Naive B cell (primary cell): ENCODE results near the gene IRF2BP1. TPM values are rescaled to one million over a fixed set of nuclear protein-coding genes. Genes with fewer than 3 reads are reported as not detected.
A peak's percentile ranks its signal among the peaks of the same experiment; 100 is the strongest.
"Not testable (repeated sequence)": the region's sequence is repeated elsewhere in the genome, so short reads cannot be mapped to it uniquely, and the experiment has no call there.

Experiments
- ATAC-seq, 2 donors: fragments of 150-1000 bp; cut with Tn5 transposase; 2 replicates each; pipeline ENCODE4 v1.10.0; 2021; ENCODE audit warnings: low read depth in 2 of 2, mild to moderate bottlenecking in 2 of 2, moderate library complexity in 2 of 2
- DNase-seq: peaks from one replicate; pipeline ENCODE4 v3.0.0; 2022
- H3K27ac Mint-ChIP-seq, 6 donors: one replicate each; pipeline ENCODE4 v1.8.0; 2020 to 2022; ENCODE audit warnings: mild to moderate bottlenecking in 6 of 6, mixed read lengths in 6 of 6, moderate library complexity in 5 of 6, inconsistent platforms in 2 of 6
- H3K27me3 Mint-ChIP-seq, 3 donors: one replicate each; pipeline ENCODE4 v1.8.0; 2021 to 2022; ENCODE audit warnings: mixed read lengths in 3 of 3, mild to moderate bottlenecking in 1 of 3
- H3K36me3 Mint-ChIP-seq, 2 donors: one replicate each; pipeline ENCODE4 v1.8.0; 2020 to 2022; ENCODE audit warnings: mixed read lengths in 2 of 2, inconsistent platforms in 1 of 2, mild to moderate bottlenecking in 1 of 2
- H3K4me1 Mint-ChIP-seq, 3 donors: one replicate each; pipeline ENCODE4 v1.8.0; 2020 to 2022; ENCODE audit warnings: mixed read lengths in 3 of 3, inconsistent platforms in 1 of 3, mild to moderate bottlenecking in 1 of 3, moderate library complexity in 1 of 3
- H3K4me3 Mint-ChIP-seq, 8 donors: one replicate each; pipeline ENCODE4 v1.8.0; 2020 to 2022; ENCODE audit warnings: mild to moderate bottlenecking in 8 of 8, mixed read lengths in 8 of 8, moderate library complexity in 8 of 8, inconsistent platforms in 2 of 8
- H3K9me3 Mint-ChIP-seq, 7 donors: one replicate each; pipeline ENCODE4 v1.8.0; 2020 to 2022; ENCODE audit warnings: mixed read lengths in 7 of 7, mild to moderate bottlenecking in 5 of 7, inconsistent platforms in 2 of 7, moderate library complexity in 1 of 7
- polyA plus RNA-seq, 6 donors: library from polyadenylated mRNA; unstranded; fragments of 300-500 nt; fragmentation: Illumina TruSeq; gene quantifications; one replicate each; pipeline ENCODE4 v1.2.3, GENCODE V29; 2021; ENCODE audit warnings: low read depth in 6 of 6

Gene IRF2BP1
- polyA plus RNA-seq, 6 donors from 2014 or later = 3.1 to 10.1 (median 5.9) TPM

DNA sequence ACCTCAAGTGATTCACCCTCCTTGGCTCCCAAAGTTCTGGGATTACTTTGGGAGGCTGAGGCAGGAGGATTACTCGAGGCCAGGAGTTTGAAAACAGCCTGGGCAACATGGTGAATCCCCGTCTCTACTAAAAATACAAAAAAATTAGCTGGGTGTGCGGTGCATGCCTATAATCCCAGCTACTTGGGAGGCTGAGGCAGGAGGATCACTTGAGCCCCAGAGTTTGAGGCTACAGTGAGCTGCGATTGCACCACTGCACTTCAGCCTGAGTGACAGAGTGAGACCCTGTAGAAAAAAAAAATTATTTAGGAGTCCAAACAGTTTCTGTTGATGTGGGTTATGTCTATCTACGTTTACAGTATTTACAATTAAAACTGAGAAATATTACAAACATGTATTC, 15.1 kb downstream of the IRF2BP1 start:
- no peaks in the 10 kb centered on the region for H3K9me3 Mint-ChIP-seq
- H3K27ac Mint-ChIP-seq = no peak overlapping the region
- H3K36me3 Mint-ChIP-seq = no peaks in the 10 kb centered on the region
- no peaks in the 10 kb centered on the region for H3K4me1 Mint-ChIP-seq
- peaks cover 14 to 34% (median 30%) of the 10 kb centered on the region in 3 donors for H3K27me3 Mint-ChIP-seq
- no peak overlapping the region for H3K4me3 Mint-ChIP-seq
- DNase-seq (no peak), ATAC-seq (no peak)

DNA sequence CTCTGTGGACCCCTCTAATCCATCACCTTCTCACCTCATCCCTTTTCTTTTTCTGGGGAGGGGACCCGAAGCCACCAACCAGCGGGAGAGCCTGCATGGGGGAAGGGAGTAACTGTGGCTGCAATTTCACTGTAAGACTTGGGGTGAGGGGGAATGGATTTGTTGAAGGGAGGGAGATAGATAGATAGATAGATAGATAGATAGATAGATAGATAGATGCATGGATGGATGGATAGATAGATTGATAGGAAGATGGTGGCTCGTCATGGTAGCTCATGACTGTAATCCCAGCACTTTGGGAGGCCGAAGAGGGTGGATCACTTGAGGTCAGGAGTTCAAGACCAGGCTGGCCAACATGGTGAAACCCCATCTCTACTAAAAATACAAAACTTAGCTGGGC, 18.7 kb downstream of the IRF2BP1 start:
- not testable (repeated sequence) for H3K9me3 Mint-ChIP-seq, H3K27ac Mint-ChIP-seq, ATAC-seq, H3K4me3 Mint-ChIP-seq, DNase-seq, H3K36me3 Mint-ChIP-seq
- Mint-ChIP-seq H3K4me1 (peaks cover 21 to 22% (median 21%) of the 10 kb centered on the region in 3 donors), H3K27me3 (peaks cover 3 to 34% (median 30%) of the 10 kb centered on the region in 3 donors)

- DNase-seq (no peak), ATAC-seq (no peak)
- Mint-ChIP-seq H3K4me3 (no peak overlapping the region), H3K4me1 (peaks cover 27% of the 10 kb centered on the region in 3 donors), H3K36me3 (no peaks in the 10 kb centered on the region), H3K27ac (no peak overlapping the region), H3K27me3 (peaks cover 3 to 29% (median 26%) of the 10 kb centered on the region in 3 donors), H3K9me3 (no peaks in the 10 kb centered on the region)
These were observed 19.4 kb downstream of the IRF2BP1 start for GRCh38 chr19:45866400-45867176.

DNA sequence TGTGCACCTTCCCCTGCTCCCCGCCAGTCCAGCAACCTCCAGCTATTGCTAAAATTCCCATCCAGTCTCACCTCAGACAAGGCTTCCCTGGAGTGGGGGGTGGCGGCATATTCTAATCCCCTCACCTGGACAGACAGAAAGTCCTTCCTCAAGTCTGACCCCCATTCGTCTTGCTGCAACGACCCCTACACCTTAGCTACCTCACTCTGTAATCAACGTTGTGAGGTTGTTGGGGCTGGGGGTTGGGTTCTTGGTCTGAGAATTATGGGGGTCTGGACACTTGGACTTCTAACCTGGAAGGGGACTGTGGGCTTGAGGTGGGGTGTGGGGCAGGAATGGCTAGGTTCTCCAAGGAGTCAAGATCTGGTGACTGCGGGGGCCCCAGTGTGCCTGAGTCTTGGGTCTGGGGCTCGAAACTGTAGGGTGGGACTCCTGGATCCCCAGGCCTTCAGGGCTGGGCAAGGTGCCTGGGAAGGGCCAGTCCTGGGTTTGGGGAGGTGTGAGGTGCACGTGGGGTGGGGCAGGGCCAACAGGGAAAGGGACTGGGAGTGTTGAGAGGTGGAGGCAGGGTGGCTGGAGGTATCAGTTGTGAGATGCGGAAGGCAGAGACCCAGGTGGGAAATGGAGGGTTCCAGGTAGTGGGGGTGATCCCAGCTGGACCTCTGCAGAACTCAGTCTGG, 20.5 kb downstream of the IRF2BP1 start:
- H3K9me3 Mint-ChIP-seq = no peaks in the 10 kb centered on the region
- peak overlapping the region in 7 of 8 donors; percentile 14 to 92 (median 56) for H3K4me3 Mint-ChIP-seq
- ATAC-seq = no peak

GRCh38 chr19:45864629-45865082, 21.3 kb downstream of the IRF2BP1 start:
- ATAC-seq (no peak), DNase-seq (no peak)
- Mint-ChIP-seq H3K36me3 (no peaks in the 10 kb centered on the region), H3K4me1 (peaks cover 33 to 38% (median 36%) of the 10 kb centered on the region in 3 donors), H3K9me3 (no peaks in the 10 kb centered on the region), H3K4me3 (peak overlapping the region in 7 of 8 donors; percentile 47 to 92 (median 75)), H3K27me3 (peaks cover 3 to 27% (median 24%) of the 10 kb centered on the region in 3 donors), H3K27ac (peak overlapping the region in 3 of 6 donors; percentile 16 to 57 (median 44))

More for the DNA sequence above, 20.5 kb downstream of the IRF2BP1 start:
- H3K4me1 Mint-ChIP-seq = peaks cover 32 to 35% (median 33%) of the 10 kb centered on the region in 3 donors
- H3K27me3 Mint-ChIP-seq = peaks cover 3 to 27% (median 24%) of the 10 kb centered on the region in 3 donors
- H3K36me3 Mint-ChIP-seq = no peaks in the 10 kb centered on the region
- no peak overlapping the region for H3K27ac Mint-ChIP-seq
- DNase-seq = no peak

GRCh38 chr19:45863840-45864628, 21.9 kb downstream of the IRF2BP1 start, which contains the start of gene FOXA3:
FOXA3 (plus strand) TSS chr19:45864326; CDS start chr19:45864457, 131 bp downstream.
- Mint-ChIP-seq H3K27ac (peak within 1 kb of the TSS; percentile 28 to 99 (median 96)), H3K36me3 (no peaks in the 10 kb centered on the region), H3K9me3 (no peaks in the 10 kb centered on the region), H3K4me3 (peak within 1 kb of the TSS; percentile 86 to 99 (median 92)), H3K27me3 (peaks cover 3 to 27% (median 24%) of the 10 kb centered on the region in 3 donors), H3K4me1 (peaks cover 33 to 39% (median 38%) of the 10 kb centered on the region in 3 donors)
- ATAC-seq = peak in 1 of 2 donors; percentile 8
- peak; percentile 57 for DNase-seq

- Mint-ChIP-seq H3K36me3 (peaks cover 0 to 3% of the 10 kb centered on the region in 2 donors), H3K4me1 (peaks cover 35 to 40% (median 38%) of the 10 kb centered on the region in 3 donors), H3K4me3 (peak overlapping the region; percentile 86 to 99 (median 92)), H3K9me3 (no peaks in the 10 kb centered on the region), H3K27ac (peak overlapping the region; percentile 28 to 99 (median 96)), H3K27me3 (peaks cover 3 to 27% (median 24%) of the 10 kb centered on the region in 3 donors)
- no peak for DNase-seq
- no peak for ATAC-seq
These were observed 22.6 kb downstream of the IRF2BP1 start for GRCh38 chr19:45863335-45863839.

DNA sequence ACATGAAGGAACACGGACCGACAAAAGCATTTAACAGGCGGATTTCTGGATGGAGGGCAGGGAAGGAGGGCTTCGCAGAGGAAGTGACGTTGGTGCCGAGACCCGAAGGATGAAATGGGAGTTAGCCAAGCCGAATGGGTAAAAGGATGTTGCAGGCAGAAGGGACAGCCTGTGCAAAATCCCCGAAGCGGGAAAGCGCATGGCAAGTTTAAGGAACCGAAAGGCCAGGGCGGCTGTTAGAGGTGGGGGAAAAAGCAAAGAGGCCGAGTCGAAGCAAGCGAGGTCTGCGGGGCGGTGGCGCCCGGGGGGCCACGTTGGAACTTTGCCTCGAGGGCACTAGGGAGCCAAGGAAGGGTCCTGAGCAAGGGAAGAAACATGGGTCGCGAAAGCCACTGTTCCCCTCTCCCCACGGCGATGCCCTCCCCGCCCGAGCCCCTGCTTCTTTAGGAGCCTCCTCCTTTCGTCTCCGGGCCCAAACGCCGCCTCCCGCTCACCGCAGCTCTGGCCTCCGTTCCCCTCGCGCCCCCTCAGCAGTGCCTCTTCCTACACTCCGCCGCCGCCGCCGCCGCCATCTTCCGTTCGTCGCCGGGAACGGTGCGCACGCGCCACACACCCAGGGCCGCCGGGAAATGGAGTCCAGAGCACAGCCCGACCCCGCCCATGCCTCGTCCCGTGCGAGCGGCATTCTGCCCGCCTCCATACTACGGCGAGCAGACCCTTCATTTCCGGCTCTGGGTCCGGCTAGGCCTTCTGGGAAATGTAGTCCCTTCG, 23.2 kb downstream of the IRF2BP1 start, which contains the start of gene SYMPK:
Gene SYMPK, minus strand, starts transcription at position 584 of the 771 bp plus-strand sequence. CDS start 8,652 bp downstream, outside the sequence.
- Mint-ChIP-seq H3K27ac (peak within 1 kb of the TSS; percentile 92 to 99 (median 97)), H3K4me1 (peaks cover 40 to 45% (median 45%) of the 10 kb centered on the region in 3 donors), H3K36me3 (peaks cover 0 to 8% of the 10 kb centered on the region in 2 donors), H3K9me3 (no peaks in the 10 kb centered on the region), H3K4me3 (peak within 1 kb of the TSS; percentile 86 to 99 (median 92)), H3K27me3 (peaks cover 3 to 27% (median 24%) of the 10 kb centered on the region in 3 donors)
- DNase-seq = peak; percentile 99
- ATAC-seq = peak; percentile 92 to 94

DNA sequence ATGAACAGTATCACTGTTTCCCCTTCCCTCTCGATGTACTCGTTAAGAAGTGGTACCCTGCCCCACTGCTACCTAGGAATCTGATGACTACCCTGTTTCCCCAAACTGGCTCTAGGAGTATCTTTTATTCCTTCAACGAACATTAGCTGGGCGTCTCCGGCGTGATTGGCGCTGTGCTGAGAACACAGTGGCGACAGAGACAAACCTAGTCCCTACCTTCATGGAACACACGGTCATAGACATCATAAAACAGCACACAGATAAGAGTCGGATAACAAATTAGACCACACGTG, 23.7 kb downstream of the IRF2BP1 start:
- H3K4me1 Mint-ChIP-seq = peaks cover 40 to 45% (median 45%) of the 10 kb centered on the region in 3 donors
- peak overlapping the region; percentile 92 to 99 (median 97) for H3K27ac Mint-ChIP-seq
- peak overlapping the region; percentile 86 to 99 (median 92) for H3K4me3 Mint-ChIP-seq
- DNase-seq (no peak), ATAC-seq (no peak)
- no peaks in the 10 kb centered on the region for H3K9me3 Mint-ChIP-seq
- H3K27me3 Mint-ChIP-seq = peaks cover 3 to 27% (median 24%) of the 10 kb centered on the region in 3 donors
- H3K36me3 Mint-ChIP-seq = peaks cover 0 to 8% of the 10 kb centered on the region in 2 donors

DNA sequence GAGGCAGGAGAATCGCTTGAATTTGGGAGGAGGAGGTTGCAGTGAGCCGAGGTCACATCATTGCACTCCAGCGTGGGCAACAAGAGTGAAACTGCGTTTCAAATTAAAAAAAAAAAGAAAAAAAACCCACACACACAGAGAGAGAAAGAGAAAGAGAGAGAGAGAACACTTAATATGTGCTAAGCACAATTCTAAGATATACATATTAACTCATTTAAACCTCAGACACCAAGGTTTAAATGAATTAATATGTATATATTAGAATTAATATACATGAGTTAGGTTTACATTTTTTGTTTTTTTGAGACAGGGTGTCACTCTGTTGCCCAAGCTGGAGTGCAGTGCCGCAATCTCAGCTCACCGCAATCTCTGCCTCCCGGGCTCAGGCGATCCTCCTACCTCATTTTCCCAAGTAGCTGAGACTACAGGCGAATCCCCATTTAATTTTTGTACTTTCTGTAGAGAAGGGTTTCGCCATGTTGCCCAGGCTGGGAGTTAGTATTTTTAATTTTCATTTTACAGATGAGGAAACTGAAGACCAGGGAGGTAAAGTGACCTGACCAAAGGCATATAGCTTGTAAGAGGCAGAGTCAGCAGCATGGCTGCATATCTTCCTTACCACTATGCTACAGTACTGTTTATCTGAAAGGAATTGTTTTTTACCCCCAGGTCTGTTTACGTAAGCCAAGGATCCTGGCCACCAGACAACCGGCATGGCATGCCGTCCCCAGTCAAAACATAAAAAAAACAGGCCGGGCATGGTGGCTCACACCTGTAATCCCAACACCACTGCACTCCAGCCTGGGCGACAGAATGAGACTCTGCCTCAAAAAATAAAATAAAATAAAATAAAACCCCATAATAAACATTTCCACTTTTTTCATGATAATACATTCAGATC, 25.3 kb downstream of the IRF2BP1 start:
- ATAC-seq (no peak), DNase-seq (no peak)
- H3K9me3 Mint-ChIP-seq = no peaks in the 10 kb centered on the region
- peaks cover 3 to 25% (median 20%) of the 10 kb centered on the region in 3 donors for H3K27me3 Mint-ChIP-seq
- peaks cover 0 to 8% of the 10 kb centered on the region in 2 donors for H3K36me3 Mint-ChIP-seq
- H3K27ac Mint-ChIP-seq = peak overlapping the region; percentile 8 to 92 (median 79)
- H3K4me1 Mint-ChIP-seq = peaks cover 40 to 45% (median 45%) of the 10 kb centered on the region in 3 donors
- H3K4me3 Mint-ChIP-seq = peak overlapping the region; percentile 75 to 96 (median 90)

DNA sequence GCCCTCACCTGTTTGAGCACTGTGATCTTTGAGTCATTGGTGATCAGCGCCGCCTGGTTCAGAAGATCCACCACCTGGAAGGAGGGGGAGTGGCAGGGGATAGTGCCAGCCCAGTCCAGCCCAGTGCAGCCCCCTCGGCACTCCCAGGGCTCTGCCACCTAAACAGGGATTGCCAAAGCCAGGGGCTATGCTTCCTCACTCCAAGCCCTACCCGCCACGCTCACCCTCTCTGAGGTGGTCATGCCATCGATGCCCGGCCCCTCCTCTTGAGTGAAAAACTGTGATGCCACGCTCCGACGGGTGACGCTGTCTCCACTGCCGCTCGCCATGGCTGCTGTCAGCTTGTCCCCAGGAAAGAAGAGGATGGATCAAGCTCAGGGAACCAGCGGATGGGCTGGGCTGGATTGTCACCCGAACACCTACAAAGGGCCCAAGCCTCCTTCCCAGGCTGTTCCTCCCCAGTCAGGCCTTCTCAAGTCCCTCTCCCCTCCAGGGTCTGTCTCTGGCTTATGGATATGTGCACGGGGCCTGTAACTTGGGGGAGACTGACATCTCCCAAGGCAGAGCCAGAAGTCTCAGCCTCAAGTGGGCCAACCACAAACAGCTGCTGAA, 31.7 kb downstream of the IRF2BP1 start:
- Mint-ChIP-seq H3K36me3 (peaks cover 8 to 26% of the 10 kb centered on the region in 2 donors), H3K27ac (no peak overlapping the region), H3K9me3 (no peaks in the 10 kb centered on the region), H3K27me3 (no peaks in the 10 kb centered on the region), H3K4me1 (peaks cover 9 to 28% (median 16%) of the 10 kb centered on the region in 3 donors), H3K4me3 (peak overlapping the region in 3 of 8 donors; percentile 29 to 65 (median 37))
- ATAC-seq (no peak), DNase-seq (no peak)
